T-helper 17 cell (primary cell): ENCODE results near the gene VSTM1. TPM values are rescaled to one million over a fixed set of nuclear protein-coding genes. Genes with fewer than 3 reads are reported as not detected.

Experiments
- ATAC-seq: fragments of 150-1000 bp; cut with Tn5 transposase; 2 replicates; pipeline ENCODE4 v1.10.0; 2021; ENCODE audit warnings: mild to moderate bottlenecking, moderate library complexity
- DNase-seq, 3 donors: peaks; one replicate each; pipeline versions ENCODE4 v3.0.0 to v3.0.0-alpha.2; 2020 to 2021
- H3K9me3 ChIP-seq: one replicate; pipeline ENCODE4 v1.7.0; 2013; ENCODE audit warnings: low read length, mild to moderate bottlenecking; ENCODE audit not compliant: control insufficient read depth, poor library complexity, severe bottlenecking
- H3K27ac Mint-ChIP-seq: one replicate; pipeline ENCODE4 v1.8.0; 2022; ENCODE audit warnings: mild to moderate bottlenecking, moderate library complexity, mixed read lengths
- H3K27me3 Mint-ChIP-seq: one replicate; pipeline ENCODE4 v1.8.0; 2022; ENCODE audit warnings: mixed read lengths
- H3K36me3 Mint-ChIP-seq: one replicate; pipeline ENCODE4 v1.8.0; 2022; ENCODE audit warnings: low read depth, mixed read lengths
- H3K4me1 Mint-ChIP-seq: one replicate; pipeline ENCODE4 v1.8.0; 2022; ENCODE audit warnings: mild to moderate bottlenecking, mixed read lengths
- H3K4me3 Mint-ChIP-seq: one replicate; pipeline ENCODE4 v1.8.0; 2022; ENCODE audit warnings: mild to moderate bottlenecking, moderate library complexity, mixed read lengths
- total RNA-seq, 4 donors: library from RNA in 2 of 4; stranded (reverse) in 2 of 4; gene quantifications; one replicate each; pipeline ENCODE4 v1.2.3 and lab custom pipeline; 2022 to 2026

Gene VSTM1
- total RNA-seq, 2 donors from 2014 or later, result 0.73 TPM; not detected in 1

GRCh38 chr19:53991224-53992113, 72.2 kb downstream of the VSTM1 start, which contains the start of gene CACNG6:
Gene CACNG6 (plus strand): TSS chr19:53991637. CDS start chr19:53992878, 1,241 bp downstream.
- no peak for DNase-seq
- Mint-ChIP-seq H3K4me1 (peaks cover 7% of the 10 kb centered on the region), H3K4me3 (peak within 1 kb of the TSS; percentile 75), H3K27ac (no peak within 1 kb of the TSS), H3K27me3 (peaks cover 42% of the 10 kb centered on the region), H3K36me3 (peaks cover 5% of the 10 kb centered on the region)
- no peak for ATAC-seq
- H3K9me3 ChIP-seq, result no peaks in the 10 kb centered on the region

Other genes with a start within 250 kb of the VSTM1 start
- gene NLRP12, start 239.6 kb downstream of the VSTM1 start, total RNA-seq, result under 1 TPM; 0.34 to 0.57 TPM
- 100 to 1,000 TPM; 392 to 670 TPM for gene MYADM, start 196.0 kb downstream of the VSTM1 start, total RNA-seq
- 1 to 10 TPM; 1.1 to 1.4 TPM for gene PRKCG, start 181.7 kb downstream of the VSTM1 start, total RNA-seq
- gene CACNG7, start 154.6 kb downstream of the VSTM1 start, total RNA-seq, result not detected
- under 1 TPM; 0.05 to 0.22 TPM for gene CACNG8, start 101.0 kb downstream of the VSTM1 start, total RNA-seq
- gene CACNG6, start 72.3 kb downstream of the VSTM1 start, total RNA-seq, result not detected
- gene TARM1, start 17.5 kb upstream of the VSTM1 start, total RNA-seq, result not detected
- gene OSCAR, start 36.9 kb upstream of the VSTM1 start, total RNA-seq, result 1 to 10 TPM in 1 of 2 donors, under 1 TPM in 1; 0.83 to 2.5 TPM
- 10 to 100 TPM; 49.9 to 54.6 TPM for gene NDUFA3, start 39.0 kb upstream of the VSTM1 start, total RNA-seq
- gene TFPT, start 51.8 kb upstream of the VSTM1 start, total RNA-seq, result 10 to 100 TPM; 14.9 TPM
- 10 to 100 TPM; 49.4 to 56.8 TPM for gene PRPF31, start 51.9 kb upstream of the VSTM1 start, total RNA-seq
- gene CNOT3, start 73.9 kb upstream of the VSTM1 start, total RNA-seq, result 10 to 100 TPM; 44.5 to 45.4 TPM
- gene LENG1, start 95.8 kb upstream of the VSTM1 start, total RNA-seq, result 1 to 10 TPM; 8.0 to 9.0 TPM
- gene TMC4, start 109.3 kb upstream of the VSTM1 start, total RNA-seq, result 1 to 10 TPM; 1.3 to 3.1 TPM
- gene MBOAT7, start 125.7 kb upstream of the VSTM1 start, total RNA-seq, result 10 to 100 TPM; 18.4 to 24.5 TPM
- gene TSEN34, start 127.4 kb upstream of the VSTM1 start, total RNA-seq, result 1 to 10 TPM; 8.1 to 8.9 TPM
- 1,000 to 10,000 TPM; 1,676 to 1,883 TPM for gene RPS9, start 137.0 kb upstream of the VSTM1 start, total RNA-seq
- 1 to 10 TPM; 5.2 to 6.2 TPM for gene LILRB3, start 159.1 kb upstream of the VSTM1 start, total RNA-seq
- 1 to 10 TPM in 1 of 2 donors, under 1 TPM in 1; 0.91 to 2.4 TPM for gene LILRA6, start 178.9 kb upstream of the VSTM1 start, total RNA-seq
- under 1 TPM in 1 of 2 donors, not detected in 1; 0.20 TPM for gene LILRB5, start 193.4 kb upstream of the VSTM1 start, total RNA-seq
- gene LILRB2, start 217.2 kb upstream of the VSTM1 start, total RNA-seq, result 1 to 10 TPM; 1.5 to 6.3 TPM
- gene LILRA5, start 249.3 kb upstream of the VSTM1 start, total RNA-seq, result 1 to 10 TPM; 1.1 to 3.5 TPM